ENCODE data around the gene DPY19L3.
"Not testable (repeated sequence)": the region's sequence is repeated elsewhere in the genome, so short reads cannot be mapped to it uniquely, and the experiment has no call there.

The DPY19L3 gene

GRCh38 chr19:32436692-32437091, 31.1 kb downstream of the DPY19L3 start:
- peaks cover 0 to 7% (median 0%) of the 10 kb centered on the region in 5 donors for H3K4me1 ChIP-seq (ENCODE audit: control insufficient read depth in 5 of 5, insufficient read depth in 5 of 5, low read length in 5 of 5)
- no peak overlapping the region for H3K9ac ChIP-seq (ENCODE audit: low read length in 5 of 5)
- H3K4me3 ChIP-seq (ENCODE audit: low read depth in 1 of 5, low read length in 5 of 5), result no peak overlapping the region
- no peak overlapping the region for H3K27ac ChIP-seq (ENCODE audit: low read depth, low read length)
- peaks cover 2 to 20% (median 11%) of the 10 kb centered on the region in 5 donors for H3K36me3 ChIP-seq (ENCODE audit: control insufficient read depth in 5 of 5, insufficient read depth in 5 of 5, low read length in 5 of 5)
- no peaks in the 10 kb centered on the region for H3K27me3 ChIP-seq (ENCODE audit: control insufficient read depth in 5 of 5, insufficient read depth in 4 of 5, low read length in 5 of 5)
- no peaks in the 10 kb centered on the region for H3K9me3 ChIP-seq (ENCODE audit: control insufficient read depth in 5 of 5, low read length in 5 of 5)

DNA sequence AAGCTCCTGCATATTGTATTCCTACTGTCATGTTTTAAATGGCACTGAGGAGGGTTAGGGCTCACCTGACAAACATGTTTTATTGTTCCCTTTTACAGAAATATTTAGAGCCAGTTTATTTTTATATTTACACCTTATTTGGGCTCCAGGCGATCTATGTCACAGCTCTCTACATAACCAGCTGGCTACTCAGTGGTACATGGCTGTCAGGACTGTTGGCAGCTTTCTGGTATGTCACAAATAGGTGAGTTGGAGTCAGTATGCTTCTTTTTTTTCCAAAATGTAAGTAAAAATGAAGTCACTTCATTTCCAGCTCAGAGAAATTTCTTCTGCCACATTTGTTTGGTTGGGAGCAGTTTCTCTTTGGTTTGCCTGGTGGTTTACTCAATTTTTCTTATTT, 31.5 kb downstream of the DPY19L3 start:
- Histone ChIP-seq H3K4me3 (ENCODE audit: low read depth in 1 of 5, low read length in 5 of 5) (no peak overlapping the region), H3K27ac (ENCODE audit: low read depth, low read length) (no peak overlapping the region), H3K9me3 (ENCODE audit: control insufficient read depth in 5 of 5, low read length in 5 of 5) (no peaks in the 10 kb centered on the region), H3K9ac (ENCODE audit: low read length in 5 of 5) (no peak overlapping the region), H3K4me1 (ENCODE audit: control insufficient read depth in 5 of 5, insufficient read depth in 5 of 5, low read length in 5 of 5) (peaks cover 0 to 7% (median 0%) of the 10 kb centered on the region in 5 donors), H3K27me3 (ENCODE audit: control insufficient read depth in 5 of 5, insufficient read depth in 4 of 5, low read length in 5 of 5) (no peaks in the 10 kb centered on the region), H3K36me3 (ENCODE audit: control insufficient read depth in 5 of 5, insufficient read depth in 5 of 5, low read length in 5 of 5) (peaks cover 5 to 20% (median 11%) of the 10 kb centered on the region in 5 donors)

GRCh38 chr19:32438751-32439150, 33.2 kb downstream of the DPY19L3 start:
- Histone ChIP-seq H3K27me3 (ENCODE audit: control insufficient read depth in 5 of 5, insufficient read depth in 4 of 5, low read length in 5 of 5) (no peaks in the 10 kb centered on the region), H3K4me3 (ENCODE audit: low read depth in 1 of 5, low read length in 5 of 5) (no peak overlapping the region), H3K27ac (ENCODE audit: low read depth, low read length) (no peak overlapping the region), H3K4me1 (ENCODE audit: control insufficient read depth in 5 of 5, insufficient read depth in 5 of 5, low read length in 5 of 5) (no peaks in the 10 kb centered on the region), H3K9me3 (ENCODE audit: control insufficient read depth in 5 of 5, low read length in 5 of 5) (no peaks in the 10 kb centered on the region), H3K36me3 (ENCODE audit: control insufficient read depth in 5 of 5, insufficient read depth in 5 of 5, low read length in 5 of 5) (peaks cover 9 to 29% (median 14%) of the 10 kb centered on the region in 5 donors), H3K9ac (ENCODE audit: low read length in 5 of 5) (no peak overlapping the region)

DNA sequence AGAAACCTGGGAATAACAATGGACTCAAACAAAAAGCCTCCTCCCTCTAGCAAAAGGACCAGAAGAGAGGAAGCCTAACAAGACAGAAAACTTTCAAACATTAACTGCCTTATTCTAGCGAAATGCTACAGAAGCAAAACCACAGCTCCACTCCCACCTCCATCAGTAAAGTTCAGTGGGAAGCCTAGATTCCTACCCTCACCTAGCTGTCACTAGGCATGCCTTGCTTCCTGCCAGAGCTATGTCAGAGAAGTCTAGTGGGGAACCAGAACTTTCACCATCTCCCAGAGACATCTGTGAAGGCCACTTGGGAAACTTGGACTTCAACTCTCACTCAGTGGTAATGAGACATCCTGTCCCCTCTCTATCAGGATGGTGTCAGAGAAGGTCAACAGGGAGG, 37.1 kb downstream of the DPY19L3 start:
- H3K27me3 ChIP-seq (ENCODE audit: control insufficient read depth in 5 of 5, insufficient read depth in 4 of 5, low read length in 5 of 5), result no peaks in the 10 kb centered on the region
- no peak overlapping the region for H3K9ac ChIP-seq (ENCODE audit: low read length in 5 of 5)
- H3K27ac ChIP-seq (ENCODE audit: low read depth, low read length), result no peak overlapping the region
- no peak overlapping the region for H3K4me3 ChIP-seq (ENCODE audit: low read depth in 1 of 5, low read length in 5 of 5)
- no peaks in the 10 kb centered on the region for H3K9me3 ChIP-seq (ENCODE audit: control insufficient read depth in 5 of 5, low read length in 5 of 5)
- H3K4me1 ChIP-seq (ENCODE audit: control insufficient read depth in 5 of 5, insufficient read depth in 5 of 5, low read length in 5 of 5), result no peaks in the 10 kb centered on the region
- H3K36me3 ChIP-seq (ENCODE audit: control insufficient read depth in 5 of 5, insufficient read depth in 5 of 5, low read length in 5 of 5), result peaks cover 7 to 15% (median 9%) of the 10 kb centered on the region in 5 donors

DNA sequence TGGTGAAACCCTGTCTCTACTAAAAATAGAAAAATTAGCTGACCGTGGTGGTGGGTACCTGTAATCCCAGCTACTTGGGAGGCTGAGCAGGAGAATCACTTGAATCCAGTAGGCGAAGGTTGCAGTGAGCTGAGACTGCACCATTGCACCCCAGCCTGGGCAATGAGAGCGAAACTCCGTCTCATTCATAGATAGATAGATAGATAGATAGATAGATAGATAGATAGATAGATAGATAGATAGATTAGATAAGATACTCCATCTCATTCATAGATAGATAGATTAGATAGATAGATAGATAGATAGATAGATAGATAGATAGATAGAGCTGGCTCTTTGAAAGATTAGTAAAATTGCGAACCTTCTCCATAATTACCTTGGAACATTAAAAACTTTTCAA, 42.0 kb downstream of the DPY19L3 start:
- H3K27ac ChIP-seq (ENCODE audit: low read depth, low read length); H3K9me3 ChIP-seq (ENCODE audit: control insufficient read depth in 5 of 5, low read length in 5 of 5); H3K4me1 ChIP-seq (ENCODE audit: control insufficient read depth in 5 of 5, insufficient read depth in 5 of 5, low read length in 5 of 5); H3K27me3 ChIP-seq (ENCODE audit: control insufficient read depth in 5 of 5, insufficient read depth in 4 of 5, low read length in 5 of 5); H3K9ac ChIP-seq (ENCODE audit: low read length in 5 of 5); H3K4me3 ChIP-seq (ENCODE audit: low read depth in 1 of 5, low read length in 5 of 5): not testable (repeated sequence)
- peaks cover 9 to 17% (median 10%) of the 10 kb centered on the region in 5 donors for H3K36me3 ChIP-seq (ENCODE audit: control insufficient read depth in 5 of 5, insufficient read depth in 5 of 5, low read length in 5 of 5)

DNA sequence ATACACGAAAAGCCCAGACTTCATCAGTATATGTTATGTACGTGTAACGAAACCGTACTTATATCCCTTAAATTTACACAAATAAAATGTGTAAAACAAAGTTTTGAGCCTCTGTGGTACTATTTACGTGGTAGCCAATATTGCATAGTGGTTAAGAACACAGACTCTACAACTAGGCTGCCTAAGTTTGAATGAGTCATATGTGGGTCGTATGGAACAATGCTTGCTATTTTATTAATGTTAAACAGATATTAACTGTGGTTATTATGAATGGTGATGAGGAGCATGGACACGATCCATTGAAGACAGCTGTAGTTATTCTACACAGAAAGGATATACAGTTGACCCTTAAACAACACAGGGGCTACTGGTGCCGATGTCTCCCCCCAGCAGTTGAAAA, 42.5 kb downstream of the DPY19L3 start:
- Histone ChIP-seq H3K4me1 (ENCODE audit: control insufficient read depth in 5 of 5, insufficient read depth in 5 of 5, low read length in 5 of 5) (no peaks in the 10 kb centered on the region), H3K36me3 (ENCODE audit: control insufficient read depth in 5 of 5, insufficient read depth in 5 of 5, low read length in 5 of 5) (peaks cover 5 to 12% (median 6%) of the 10 kb centered on the region in 5 donors), H3K9me3 (ENCODE audit: control insufficient read depth in 5 of 5, low read length in 5 of 5) (no peaks in the 10 kb centered on the region), H3K27me3 (ENCODE audit: control insufficient read depth in 5 of 5, insufficient read depth in 4 of 5, low read length in 5 of 5) (no peaks in the 10 kb centered on the region), H3K9ac (ENCODE audit: low read length in 5 of 5) (no peak overlapping the region), H3K4me3 (ENCODE audit: low read depth in 1 of 5, low read length in 5 of 5) (no peak overlapping the region), H3K27ac (ENCODE audit: low read depth, low read length) (no peak overlapping the region)

DNA sequence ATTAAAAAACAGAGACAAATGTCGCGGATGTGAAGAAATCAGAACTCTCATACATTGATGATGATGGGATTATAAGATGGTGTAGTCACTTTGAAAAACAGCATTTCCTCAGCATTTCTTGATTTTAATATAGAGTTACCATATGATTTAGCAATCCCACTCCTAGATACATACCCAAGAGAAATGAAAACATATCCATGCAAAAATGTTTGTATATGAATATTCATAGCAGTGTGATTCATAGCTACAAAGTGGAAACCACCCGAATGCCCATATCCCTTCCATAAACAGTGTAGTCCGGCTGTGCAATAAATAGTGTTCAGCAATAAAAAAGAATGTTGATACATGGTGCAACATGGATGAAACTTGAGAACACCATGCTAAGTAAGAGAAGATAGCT, 44.6 kb downstream of the DPY19L3 start:
- no peaks in the 10 kb centered on the region for H3K27me3 ChIP-seq (ENCODE audit: control insufficient read depth in 5 of 5, insufficient read depth in 4 of 5, low read length in 5 of 5)
- H3K4me3 ChIP-seq (ENCODE audit: low read depth in 1 of 5, low read length in 5 of 5), result no peak overlapping the region
- H3K9me3 ChIP-seq (ENCODE audit: control insufficient read depth in 5 of 5, low read length in 5 of 5), result no peaks in the 10 kb centered on the region
- H3K27ac ChIP-seq (ENCODE audit: low read depth, low read length), result no peak overlapping the region
- no peaks in the 10 kb centered on the region for H3K4me1 ChIP-seq (ENCODE audit: control insufficient read depth in 5 of 5, insufficient read depth in 5 of 5, low read length in 5 of 5)
- peaks cover 4 to 14% (median 8%) of the 10 kb centered on the region in 5 donors for H3K36me3 ChIP-seq (ENCODE audit: control insufficient read depth in 5 of 5, insufficient read depth in 5 of 5, low read length in 5 of 5)
- no peak overlapping the region for H3K9ac ChIP-seq (ENCODE audit: low read length in 5 of 5)

DNA sequence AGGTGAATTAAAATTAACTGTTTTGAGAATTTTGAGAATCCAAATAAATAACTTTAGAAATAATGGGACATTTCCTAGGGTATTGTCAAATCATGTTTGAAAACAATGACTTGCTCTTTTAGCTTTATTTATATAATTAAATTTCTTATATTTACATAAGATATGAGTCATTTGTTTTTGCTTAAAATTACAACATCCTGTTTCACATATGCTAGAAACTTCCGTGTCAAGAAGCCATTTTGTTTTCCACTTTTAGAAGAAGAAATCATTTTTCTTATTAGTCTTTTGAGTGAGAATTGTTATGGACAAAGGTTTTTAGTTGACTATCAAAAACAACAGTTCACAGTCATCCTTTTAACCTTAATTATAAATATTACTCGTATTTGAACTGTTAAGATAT, 48.2 kb downstream of the DPY19L3 start:
- Histone ChIP-seq H3K27me3 (ENCODE audit: control insufficient read depth in 5 of 5, insufficient read depth in 4 of 5, low read length in 5 of 5) (no peaks in the 10 kb centered on the region), H3K9me3 (ENCODE audit: control insufficient read depth in 5 of 5, low read length in 5 of 5) (no peaks in the 10 kb centered on the region), H3K4me1 (ENCODE audit: control insufficient read depth in 5 of 5, insufficient read depth in 5 of 5, low read length in 5 of 5) (peaks cover 0 to 10% (median 4%) of the 10 kb centered on the region in 5 donors), H3K9ac (ENCODE audit: low read length in 5 of 5) (no peak overlapping the region), H3K4me3 (ENCODE audit: low read depth in 1 of 5, low read length in 5 of 5) (no peak overlapping the region), H3K36me3 (ENCODE audit: control insufficient read depth in 5 of 5, insufficient read depth in 5 of 5, low read length in 5 of 5) (peaks cover 6 to 22% (median 9%) of the 10 kb centered on the region in 5 donors), H3K27ac (ENCODE audit: low read depth, low read length) (no peak overlapping the region)

- H3K36me3 ChIP-seq (ENCODE audit: control insufficient read depth in 5 of 5, insufficient read depth in 5 of 5, low read length in 5 of 5), result peaks cover 6 to 28% (median 13%) of the 10 kb centered on the region in 5 donors
- no peak overlapping the region for H3K4me3 ChIP-seq (ENCODE audit: low read depth in 1 of 5, low read length in 5 of 5)
- no peak overlapping the region for H3K27ac ChIP-seq (ENCODE audit: low read depth, low read length)
- no peak overlapping the region for H3K9ac ChIP-seq (ENCODE audit: low read length in 5 of 5)
- H3K27me3 ChIP-seq (ENCODE audit: control insufficient read depth in 5 of 5, insufficient read depth in 4 of 5, low read length in 5 of 5), result no peaks in the 10 kb centered on the region
- H3K4me1 ChIP-seq (ENCODE audit: control insufficient read depth in 5 of 5, insufficient read depth in 5 of 5, low read length in 5 of 5), result peaks cover 0 to 10% (median 4%) of the 10 kb centered on the region in 5 donors
- no peaks in the 10 kb centered on the region for H3K9me3 ChIP-seq (ENCODE audit: control insufficient read depth in 5 of 5, low read length in 5 of 5)
Observed at GRCh38 chr19:32456406-32456805, 50.8 kb downstream of the DPY19L3 start.

DNA sequence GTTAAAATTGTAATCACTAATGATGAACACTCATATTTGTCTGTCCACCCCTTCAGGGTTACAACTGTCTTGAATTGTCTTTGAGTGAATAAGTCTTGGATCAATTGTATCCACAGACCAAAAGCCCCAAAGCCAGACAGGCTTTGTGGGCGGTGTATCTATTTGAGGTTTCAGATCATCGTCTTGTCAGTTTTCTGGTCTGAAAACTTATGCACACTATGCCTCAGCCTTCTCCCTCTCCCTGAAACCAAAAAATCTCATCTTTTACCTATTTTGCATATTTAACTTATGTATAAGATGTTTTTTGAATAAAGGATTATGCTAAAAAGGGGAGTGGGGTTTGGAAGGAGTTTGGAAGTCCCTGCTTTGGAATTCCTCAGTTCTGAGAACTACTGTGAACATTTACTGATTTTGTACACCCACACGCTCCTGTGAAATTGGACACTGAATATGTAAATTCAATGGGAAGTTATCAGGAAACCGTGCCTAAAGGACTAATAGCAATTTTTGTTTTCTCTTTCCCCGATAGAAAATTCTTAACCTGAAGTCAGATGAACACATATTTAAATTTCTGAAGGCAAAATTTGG, 52.1 kb downstream of the DPY19L3 start:
- H3K9ac ChIP-seq (ENCODE audit: low read length in 5 of 5), result no peak overlapping the region
- no peaks in the 10 kb centered on the region for H3K9me3 ChIP-seq (ENCODE audit: control insufficient read depth in 5 of 5, low read length in 5 of 5)
- H3K27ac ChIP-seq (ENCODE audit: low read depth, low read length), result no peak overlapping the region
- peaks cover 4 to 23% (median 9%) of the 10 kb centered on the region in 5 donors for H3K36me3 ChIP-seq (ENCODE audit: control insufficient read depth in 5 of 5, insufficient read depth in 5 of 5, low read length in 5 of 5)
- peaks cover 0 to 10% (median 4%) of the 10 kb centered on the region in 5 donors for H3K4me1 ChIP-seq (ENCODE audit: control insufficient read depth in 5 of 5, insufficient read depth in 5 of 5, low read length in 5 of 5)
- no peaks in the 10 kb centered on the region for H3K27me3 ChIP-seq (ENCODE audit: control insufficient read depth in 5 of 5, insufficient read depth in 4 of 5, low read length in 5 of 5)
- H3K4me3 ChIP-seq (ENCODE audit: low read depth in 1 of 5, low read length in 5 of 5), result no peak overlapping the region

Data from subcutaneous abdominal adipose tissue (tissue), 5 donors.